Inferior parietal cortex (tissue), 1 donor: ENCODE measurements around the gene ACOT7.
"Not testable (repeated sequence)": the region's sequence is repeated elsewhere in the genome, so short reads cannot be mapped to it uniquely, and the experiment has no call there.

Source experiments
- DNase-seq: peaks from one replicate; pipeline ENCODE4 v3.0.0-alpha.2; 2016; ENCODE audit errors: extremely low spot score

ACOT7 gene

GRCh38 chr1:6393400-6394187 is at the start of gene ACOT7:
ACOT7 (minus strand) TSS chr1:6393767; CDS start chr1:6393399, 368 bp downstream.
- DNase-seq = peak; percentile 81

GRCh38 chr1:6441586-6441985 is 48.0 kb upstream of the ACOT7 start:
- DNase-seq = no peak

- DNase-seq = no peak
Measured at GRCh38 chr1:6440198-6441126, 46.9 kb upstream of the ACOT7 start.

- peak; percentile 65 for DNase-seq
Measured at GRCh38 chr1:6438047-6438525, 44.5 kb upstream of the ACOT7 start.

GRCh38 chr1:6437012-6437700 is 43.6 kb upstream of the ACOT7 start:
- peak; percentile 11 for DNase-seq

- DNase-seq = not testable (repeated sequence)
Measured at GRCh38 chr1:6436277-6436676, 42.7 kb upstream of the ACOT7 start.

- DNase-seq = no peak
Measured at GRCh38 chr1:6435547-6435946, 42.0 kb upstream of the ACOT7 start.

- DNase-seq = no peak
Measured at GRCh38 chr1:6435129-6435528, 41.6 kb upstream of the ACOT7 start.

GRCh38 chr1:6434186-6434585 is 40.6 kb upstream of the ACOT7 start:
- no peak for DNase-seq

- not testable (repeated sequence) for DNase-seq
Measured at GRCh38 chr1:6431645-6432579, 38.3 kb upstream of the ACOT7 start.

GRCh38 chr1:6429660-6430411 is 36.3 kb upstream of the ACOT7 start:
- DNase-seq = not testable (repeated sequence)

- DNase-seq = not testable (repeated sequence)
Measured at GRCh38 chr1:6428453-6428852, 34.9 kb upstream of the ACOT7 start.

- no peak for DNase-seq
Measured at GRCh38 chr1:6427441-6428390, 34.1 kb upstream of the ACOT7 start.

- no peak for DNase-seq
Measured at GRCh38 chr1:6426972-6427350, 33.4 kb upstream of the ACOT7 start.

GRCh38 chr1:6426277-6426971 is 32.9 kb upstream of the ACOT7 start:
- DNase-seq = no peak

GRCh38 chr1:6425658-6426057 is 32.1 kb upstream of the ACOT7 start:
- no peak for DNase-seq

- DNase-seq = no peak
Measured at GRCh38 chr1:6424619-6425593, 31.3 kb upstream of the ACOT7 start, which contains the start of gene ESPN. ESPN (plus strand) TSS chr1:6424776; CDS start chr1:6424956, 180 bp downstream.
